GM18873 (cell line): ENCODE measurements around the gene MCF2L.
"Not testable (repeated sequence)": the region's sequence is repeated elsewhere in the genome, so short reads cannot be mapped to it uniquely, and the experiment has no call there.

Experiments
- ATAC-seq: cut with Tn5 transposase; IDR thresholded peaks from one replicate; pipeline ENCODE4 v1.9.1; 2021; ENCODE audit warnings: mild to moderate bottlenecking, moderate library complexity, moderate number of reproducible peaks; ENCODE audit not compliant: unreplicated experiment, low FRiP score

MCF2L gene

GRCh38 chr13:113078902-113079780 lies 110.1 kb downstream of the MCF2L start:
- ATAC-seq: no peak

GRCh38 chr13:113079781-113080080 lies 110.7 kb downstream of the MCF2L start:
- not testable (repeated sequence) for ATAC-seq

- ATAC-seq: no peak
Measured at GRCh38 chr13:113080361-113080831, 111.4 kb downstream of the MCF2L start.

GRCh38 chr13:113080901-113081521 lies 112.0 kb downstream of the MCF2L start:
- ATAC-seq: no peak

GRCh38 chr13:113082198-113083021 lies 113.4 kb downstream of the MCF2L start:
- ATAC-seq: no peak

- ATAC-seq: no peak
Measured at GRCh38 chr13:113083022-113083373, 114.0 kb downstream of the MCF2L start.

- no peak for ATAC-seq
Measured at GRCh38 chr13:113083402-113084061, 114.5 kb downstream of the MCF2L start.

GRCh38 chr13:113084094-113084942 lies 115.3 kb downstream of the MCF2L start:
- ATAC-seq: no peak

GRCh38 chr13:113084943-113085540 lies 116.0 kb downstream of the MCF2L start:
- no peak for ATAC-seq

- ATAC-seq: no peak
Measured at GRCh38 chr13:113086031-113086750, 117.2 kb downstream of the MCF2L start.

GRCh38 chr13:113086991-113087922 lies 118.2 kb downstream of the MCF2L start:
- ATAC-seq: no peak

GRCh38 chr13:113087923-113088690 lies 119.1 kb downstream of the MCF2L start:
- no peak for ATAC-seq

- no peak for ATAC-seq
Measured at GRCh38 chr13:113088691-113089020, 119.6 kb downstream of the MCF2L start.

GRCh38 chr13:113089693-113090414 lies 120.8 kb downstream of the MCF2L start:
- no peak for ATAC-seq

GRCh38 chr13:113090415-113090770 lies 121.4 kb downstream of the MCF2L start:
- no peak for ATAC-seq

- no peak for ATAC-seq
Measured at GRCh38 chr13:113090806-113091205, 121.8 kb downstream of the MCF2L start.
